ENCODE results near the gene PRR7. TPM values are rescaled to one million over a fixed set of nuclear protein-coding genes. Genes with fewer than 3 reads are reported as not detected.

Gene PRR7
- total and polyA plus RNA-seq, 2 experiments from 2014 or later, result 7.6 to 9.7 TPM

- peaks cover 17% of the 10 kb centered on the region for H3K79me2 ChIP-seq (replicated peaks; ENCODE audit: insufficient read depth)
- TF ChIP-seq REST (IDR thresholded peaks at IDR 0.05; ENCODE audit: unreplicated experiment) (no peak), EZH2 (IDR thresholded peaks at IDR 0.05; ENCODE audit: low read depth, unreplicated experiment) (no peak), STAT1 (IDR thresholded peaks at IDR 0.05; ENCODE audit: unreplicated experiment) (no peak), ZNF114 (CRISPR knock-in tag; IDR thresholded peaks at IDR 0.05) (no peak), CREB1 (CRISPR knock-in tag; IDR thresholded peaks at IDR 0.05; ENCODE audit: low read depth) (no peak), POLR2AphosphoS5 (IDR thresholded peaks at IDR 0.05; ENCODE audit: low read depth) (no peak), ZNF462 (CRISPR knock-in tag; IDR thresholded peaks at IDR 0.05) (no peak), JUNB (IDR thresholded peaks at IDR 0.05; ENCODE audit: unreplicated experiment) (no peak), ETS1 (IDR thresholded peaks at IDR 0.05) (no peak), EZH2phosphoT487 (IDR thresholded peaks at IDR 0.05; ENCODE audit: unreplicated experiment) (no peak), NANOG (IDR thresholded peaks at IDR 0.05; ENCODE audit: borderline replicate concordance) (no peak), ZNF331 (CRISPR knock-in tag; IDR thresholded peaks at IDR 0.05; ENCODE audit: low read depth) (no peak), CTCF (conservative IDR thresholded peaks at IDR 0.05; ENCODE audit: low read depth in 2 of 2) (no peak)
- no peak for ATAC-seq
Measured at GRCh38 chr5:177432143-177432838, 14.3 kb upstream of the PRR7 start.

More at GRCh38 chr5:177432143-177432838, 14.3 kb upstream of the PRR7 start:
- Histone ChIP-seq H3K9me2 (ENCODE audit: insufficient read depth) (no peaks in the 10 kb centered on the region), H3K4me2 (no peak overlapping the region), H3F3A (replicated peaks; ENCODE audit: low read depth) (0 out of 2 replicates have a peak, but pooled peaks cover 11% of the 10 kb centered on the region), H3K4me1 (ENCODE audit: insufficient read depth) (peaks cover 13% of the 10 kb centered on the region; the same call in 1 of the 2 replicates), H3K36me3 (ENCODE audit: insufficient read depth) (peaks cover 3% of the 10 kb centered on the region; the same call in 1 of the 2 replicates), H4K20me1 (replicated peaks; ENCODE audit: insufficient read depth) (peaks cover 11% of the 10 kb centered on the region), H3K27ac (ENCODE audit: low read depth) (no peak overlapping the region), H3K4me3 (no peak overlapping the region), H2AFZ (no peak overlapping the region), H3K27me3 (ENCODE audit: insufficient read depth) (no peaks in the 10 kb centered on the region)
- Mint-ChIP-seq H3K27ac (no peak overlapping the region), H3K4me1 (peaks cover 17% of the 10 kb centered on the region), H3K9me3 (no peaks in the 10 kb centered on the region; the same call in 2 of the 3 replicates), H3K4me3 (no peak overlapping the region), H3K27me3 (ENCODE audit: insufficient read depth, low read depth, poor library complexity) (peaks cover 16% of the 10 kb centered on the region), H3K36me3 (ENCODE audit: low read depth) (peaks cover 35% of the 10 kb centered on the region)
- DNase-seq (ENCODE audit: low spot score), result no peak

Measured in GM23338 (cell line).